ENCODE results near the gene PEX5L.

DNA sequence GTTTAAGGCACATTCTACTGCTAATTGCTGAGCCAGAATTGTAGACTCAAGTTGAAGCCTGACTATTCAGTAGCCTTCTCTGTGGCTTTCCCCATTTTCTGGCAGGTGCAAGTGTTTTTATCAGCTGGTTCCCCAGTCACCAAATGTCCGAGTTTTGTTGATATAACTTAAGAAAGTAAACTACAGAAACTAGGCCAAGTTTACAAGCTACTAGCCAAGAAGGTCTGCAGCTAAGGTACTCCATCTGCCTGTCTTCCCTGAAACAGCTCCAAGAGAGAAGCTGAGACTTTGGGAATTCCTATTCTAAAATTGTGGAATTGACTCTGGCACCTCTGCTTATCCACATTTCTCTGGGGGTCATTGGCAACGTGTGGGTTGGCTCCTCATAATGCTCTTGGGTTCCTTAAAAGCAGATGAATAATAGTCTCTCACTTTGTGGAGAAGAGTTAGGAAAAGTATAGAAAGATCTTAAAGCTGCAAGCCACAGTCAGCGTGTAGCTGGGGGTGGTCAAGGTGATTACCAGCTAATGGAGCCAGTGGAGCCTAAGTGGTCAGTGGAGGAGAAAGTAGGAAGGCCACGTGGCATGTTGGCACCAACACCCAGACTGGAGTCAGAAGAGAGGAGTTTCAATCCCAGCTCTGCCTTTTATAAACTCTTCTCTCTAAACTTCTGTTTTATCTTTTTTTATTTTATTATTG lies 128.8 kb downstream of the PEX5L start:
- TF ChIP-seq NRF1 (IDR thresholded peaks at IDR 0.05; ENCODE audit: low read depth, low read length) (no peak), FOXJ3 (CRISPR knock-in tag; IDR thresholded peaks at IDR 0.05) (no peak), RAD21 (IDR thresholded peaks at IDR 0.05; ENCODE audit: low read length) (no peak), EP300 (IDR thresholded peaks at IDR 0.05; ENCODE audit: borderline replicate concordance in 1 of 2, low read depth in 1 of 2, low read length in 1 of 2) (no peak), POLR2AphosphoS5 (IDR thresholded peaks at IDR 0.05; ENCODE audit: low read depth, low read length) (no peak), SIN3A (IDR thresholded peaks at IDR 0.05; ENCODE audit: borderline replicate concordance, low read depth, low read length) (no peak), TAF1 (IDR thresholded peaks at IDR 0.05; ENCODE audit: borderline replicate concordance, low read depth, low read length) (no peak), EZH2phosphoT487 (IDR thresholded peaks at IDR 0.05; ENCODE audit: borderline replicate concordance, low read depth) (no peak)
- TF ChIP-seq, protein P1, sequence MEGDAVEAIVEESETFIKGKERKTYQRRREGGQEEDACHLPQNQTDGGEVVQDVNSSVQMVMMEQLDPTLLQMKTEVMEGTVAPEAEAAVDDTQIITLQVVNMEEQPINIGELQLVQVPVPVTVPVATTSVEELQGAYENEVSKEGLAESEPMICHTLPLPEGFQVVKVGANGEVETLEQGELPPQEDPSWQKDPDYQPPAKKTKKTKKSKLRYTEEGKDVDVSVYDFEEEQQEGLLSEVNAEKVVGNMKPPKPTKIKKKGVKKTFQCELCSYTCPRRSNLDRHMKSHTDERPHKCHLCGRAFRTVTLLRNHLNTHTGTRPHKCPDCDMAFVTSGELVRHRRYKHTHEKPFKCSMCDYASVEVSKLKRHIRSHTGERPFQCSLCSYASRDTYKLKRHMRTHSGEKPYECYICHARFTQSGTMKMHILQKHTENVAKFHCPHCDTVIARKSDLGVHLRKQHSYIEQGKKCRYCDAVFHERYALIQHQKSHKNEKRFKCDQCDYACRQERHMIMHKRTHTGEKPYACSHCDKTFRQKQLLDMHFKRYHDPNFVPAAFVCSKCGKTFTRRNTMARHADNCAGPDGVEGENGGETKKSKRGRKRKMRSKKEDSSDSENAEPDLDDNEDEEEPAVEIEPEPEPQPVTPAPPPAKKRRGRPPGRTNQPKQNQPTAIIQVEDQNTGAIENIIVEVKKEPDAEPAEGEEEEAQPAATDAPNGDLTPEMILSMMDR (IDR thresholded peaks at IDR 0.05): no peak
- TF ChIP-seq, protein P2, sequence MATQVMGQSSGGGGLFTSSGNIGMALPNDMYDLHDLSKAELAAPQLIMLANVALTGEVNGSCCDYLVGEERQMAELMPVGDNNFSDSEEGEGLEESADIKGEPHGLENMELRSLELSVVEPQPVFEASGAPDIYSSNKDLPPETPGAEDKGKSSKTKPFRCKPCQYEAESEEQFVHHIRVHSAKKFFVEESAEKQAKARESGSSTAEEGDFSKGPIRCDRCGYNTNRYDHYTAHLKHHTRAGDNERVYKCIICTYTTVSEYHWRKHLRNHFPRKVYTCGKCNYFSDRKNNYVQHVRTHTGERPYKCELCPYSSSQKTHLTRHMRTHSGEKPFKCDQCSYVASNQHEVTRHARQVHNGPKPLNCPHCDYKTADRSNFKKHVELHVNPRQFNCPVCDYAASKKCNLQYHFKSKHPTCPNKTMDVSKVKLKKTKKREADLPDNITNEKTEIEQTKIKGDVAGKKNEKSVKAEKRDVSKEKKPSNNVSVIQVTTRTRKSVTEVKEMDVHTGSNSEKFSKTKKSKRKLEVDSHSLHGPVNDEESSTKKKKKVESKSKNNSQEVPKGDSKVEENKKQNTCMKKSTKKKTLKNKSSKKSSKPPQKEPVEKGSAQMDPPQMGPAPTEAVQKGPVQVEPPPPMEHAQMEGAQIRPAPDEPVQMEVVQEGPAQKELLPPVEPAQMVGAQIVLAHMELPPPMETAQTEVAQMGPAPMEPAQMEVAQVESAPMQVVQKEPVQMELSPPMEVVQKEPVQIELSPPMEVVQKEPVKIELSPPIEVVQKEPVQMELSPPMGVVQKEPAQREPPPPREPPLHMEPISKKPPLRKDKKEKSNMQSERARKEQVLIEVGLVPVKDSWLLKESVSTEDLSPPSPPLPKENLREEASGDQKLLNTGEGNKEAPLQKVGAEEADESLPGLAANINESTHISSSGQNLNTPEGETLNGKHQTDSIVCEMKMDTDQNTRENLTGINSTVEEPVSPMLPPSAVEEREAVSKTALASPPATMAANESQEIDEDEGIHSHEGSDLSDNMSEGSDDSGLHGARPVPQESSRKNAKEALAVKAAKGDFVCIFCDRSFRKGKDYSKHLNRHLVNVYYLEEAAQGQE (IDR thresholded peaks at IDR 0.05; ENCODE audit: low read depth, low read length): no peak

Data from SK-N-SH (cell line).